ENCODE data around the gene JMJD1C.

DNA sequence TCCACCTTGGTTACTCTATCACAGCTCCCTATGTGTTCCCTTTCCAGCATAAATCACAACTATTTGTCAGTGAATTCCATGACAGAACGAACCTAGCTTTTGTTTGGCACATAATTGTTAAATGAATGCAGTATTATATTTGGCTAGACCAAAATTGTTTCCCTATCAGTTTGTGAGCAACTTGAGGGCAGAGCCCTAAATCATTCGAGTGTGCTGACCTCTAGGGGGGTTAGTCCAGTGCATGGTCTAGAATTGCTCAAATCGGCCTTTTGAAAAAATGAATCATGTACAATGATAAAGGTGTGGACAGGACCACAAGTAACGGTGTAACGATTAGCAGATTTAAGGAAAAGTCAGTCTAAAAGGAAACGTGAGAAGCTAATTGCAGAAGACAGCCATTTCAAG, 333.1 kb downstream of the JMJD1C start:
- TF ChIP-seq, protein P1, sequence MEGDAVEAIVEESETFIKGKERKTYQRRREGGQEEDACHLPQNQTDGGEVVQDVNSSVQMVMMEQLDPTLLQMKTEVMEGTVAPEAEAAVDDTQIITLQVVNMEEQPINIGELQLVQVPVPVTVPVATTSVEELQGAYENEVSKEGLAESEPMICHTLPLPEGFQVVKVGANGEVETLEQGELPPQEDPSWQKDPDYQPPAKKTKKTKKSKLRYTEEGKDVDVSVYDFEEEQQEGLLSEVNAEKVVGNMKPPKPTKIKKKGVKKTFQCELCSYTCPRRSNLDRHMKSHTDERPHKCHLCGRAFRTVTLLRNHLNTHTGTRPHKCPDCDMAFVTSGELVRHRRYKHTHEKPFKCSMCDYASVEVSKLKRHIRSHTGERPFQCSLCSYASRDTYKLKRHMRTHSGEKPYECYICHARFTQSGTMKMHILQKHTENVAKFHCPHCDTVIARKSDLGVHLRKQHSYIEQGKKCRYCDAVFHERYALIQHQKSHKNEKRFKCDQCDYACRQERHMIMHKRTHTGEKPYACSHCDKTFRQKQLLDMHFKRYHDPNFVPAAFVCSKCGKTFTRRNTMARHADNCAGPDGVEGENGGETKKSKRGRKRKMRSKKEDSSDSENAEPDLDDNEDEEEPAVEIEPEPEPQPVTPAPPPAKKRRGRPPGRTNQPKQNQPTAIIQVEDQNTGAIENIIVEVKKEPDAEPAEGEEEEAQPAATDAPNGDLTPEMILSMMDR (IDR thresholded peaks at IDR 0.05; ENCODE audit: low read depth, low read length): 0 out of 2 replicates have a peak, but pooled peaks have one; percentile 15
- TF ChIP-seq EZH2phosphoT487 (IDR thresholded peaks at IDR 0.05; ENCODE audit: low read depth): no peak
